Measurements from ENCODE around the gene SDK2. TPM values are rescaled to one million over a fixed set of nuclear protein-coding genes. Genes with fewer than 3 reads are reported as not detected.
"Not testable (repeated sequence)": the region's sequence is repeated elsewhere in the genome, so short reads cannot be mapped to it uniquely, and the experiment has no call there.

Gene SDK2
- total RNA-seq, 1 experiment from 2014 or later = 0.74 TPM

- no peak for DNase-seq (ENCODE audit: low read depth)
Measured at GRCh38 chr17:73489991-73490390, 154.3 kb downstream of the SDK2 start.

DNA sequence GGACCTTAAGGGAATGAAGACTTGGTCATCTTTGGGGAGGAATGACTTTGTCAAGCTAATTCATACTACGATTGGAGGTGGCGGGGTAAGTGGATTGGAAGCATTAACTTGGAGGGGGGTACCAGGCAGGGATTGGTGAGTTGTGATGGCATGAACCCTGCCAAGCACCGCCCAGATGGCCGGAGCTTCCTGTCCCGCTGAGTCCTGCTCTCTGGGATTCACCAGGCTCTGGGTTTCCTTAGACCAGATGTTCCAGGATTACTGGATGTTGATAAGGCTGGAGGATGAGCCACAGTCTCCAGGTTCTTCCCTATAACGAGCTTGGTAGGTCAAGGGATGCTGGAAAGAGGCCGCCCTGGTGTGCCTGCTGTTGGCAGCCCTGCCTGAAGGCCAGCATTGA, 154.9 kb downstream of the SDK2 start:
- DNase-seq (ENCODE audit: low read depth) = peak; percentile 29

DNA sequence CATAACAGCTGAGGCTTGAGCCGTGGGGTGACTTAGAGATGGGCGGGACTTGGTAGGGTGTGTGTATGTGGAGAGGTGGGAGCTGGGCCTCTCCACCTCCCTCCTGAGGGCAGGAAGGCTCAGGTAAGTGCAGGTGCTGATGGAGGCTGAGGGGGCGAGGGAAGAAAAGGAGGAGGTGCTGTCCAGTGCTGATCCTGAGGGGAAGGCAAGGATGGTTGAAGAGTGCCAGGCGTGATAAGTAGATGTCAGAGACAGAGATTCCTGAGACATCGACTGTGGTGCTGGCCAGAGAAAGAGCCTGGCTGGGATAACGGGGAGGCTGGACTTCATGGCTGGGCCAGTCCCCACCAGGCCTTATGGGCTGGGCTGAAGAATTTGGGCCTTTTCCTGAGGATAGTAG, 159.1 kb downstream of the SDK2 start:
- no peak for DNase-seq (ENCODE audit: low read depth)

DNA sequence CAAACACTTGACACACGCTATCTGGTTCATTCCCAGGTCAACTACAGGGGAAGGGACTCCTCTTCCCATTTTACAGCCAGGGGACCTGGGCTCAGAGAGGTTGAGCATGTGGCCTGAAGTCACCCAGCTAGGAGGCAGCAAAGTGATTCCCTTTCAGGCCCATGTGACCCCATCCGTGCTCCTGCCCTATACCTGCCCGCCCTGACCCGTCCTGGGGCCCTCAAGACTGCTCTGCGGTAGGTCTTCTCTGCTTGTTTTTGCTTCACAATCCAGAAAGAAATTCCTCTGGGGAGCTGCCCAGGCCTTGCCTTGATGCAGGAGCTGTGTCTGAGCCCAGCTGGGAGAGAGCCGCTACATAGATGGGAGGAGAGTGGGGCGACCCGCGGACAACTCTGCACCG, 161.4 kb downstream of the SDK2 start:
- DNase-seq (ENCODE audit: low read depth) = no peak

- DNase-seq (ENCODE audit: low read depth) = no peak
Measured at GRCh38 chr17:73482251-73482716, 162.0 kb downstream of the SDK2 start.

- DNase-seq (ENCODE audit: low read depth) = no peak
Measured at GRCh38 chr17:73481676-73482075, 162.6 kb downstream of the SDK2 start.

GRCh38 chr17:73480740-73481139, 163.5 kb downstream of the SDK2 start:
- DNase-seq (ENCODE audit: low read depth) = no peak

- no peak for DNase-seq (ENCODE audit: low read depth)
Measured at GRCh38 chr17:73478768-73479424, 165.3 kb downstream of the SDK2 start.

DNA sequence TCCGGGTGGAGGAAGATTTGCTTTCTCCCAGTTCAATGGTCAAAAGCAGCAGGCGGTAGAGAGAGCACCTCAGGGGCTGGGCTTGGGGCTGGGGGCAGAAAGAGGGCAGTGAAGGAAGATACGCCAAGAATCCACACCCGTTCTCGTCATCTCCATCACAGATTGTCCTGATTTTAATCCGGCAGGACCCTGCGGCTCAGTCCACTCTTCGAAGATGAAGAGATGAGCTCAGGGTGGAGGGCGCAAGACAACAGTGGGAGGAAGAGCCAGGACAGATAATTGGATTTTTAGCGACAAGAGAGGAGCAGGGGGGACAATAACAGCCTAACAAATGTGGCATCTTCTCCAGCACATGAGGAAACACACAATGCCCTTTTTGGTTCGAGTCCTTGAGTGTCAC, 165.9 kb downstream of the SDK2 start:
- no peak for DNase-seq (ENCODE audit: low read depth)

- DNase-seq (ENCODE audit: low read depth) = no peak
Measured at GRCh38 chr17:73476890-73477350, 167.3 kb downstream of the SDK2 start.

DNA sequence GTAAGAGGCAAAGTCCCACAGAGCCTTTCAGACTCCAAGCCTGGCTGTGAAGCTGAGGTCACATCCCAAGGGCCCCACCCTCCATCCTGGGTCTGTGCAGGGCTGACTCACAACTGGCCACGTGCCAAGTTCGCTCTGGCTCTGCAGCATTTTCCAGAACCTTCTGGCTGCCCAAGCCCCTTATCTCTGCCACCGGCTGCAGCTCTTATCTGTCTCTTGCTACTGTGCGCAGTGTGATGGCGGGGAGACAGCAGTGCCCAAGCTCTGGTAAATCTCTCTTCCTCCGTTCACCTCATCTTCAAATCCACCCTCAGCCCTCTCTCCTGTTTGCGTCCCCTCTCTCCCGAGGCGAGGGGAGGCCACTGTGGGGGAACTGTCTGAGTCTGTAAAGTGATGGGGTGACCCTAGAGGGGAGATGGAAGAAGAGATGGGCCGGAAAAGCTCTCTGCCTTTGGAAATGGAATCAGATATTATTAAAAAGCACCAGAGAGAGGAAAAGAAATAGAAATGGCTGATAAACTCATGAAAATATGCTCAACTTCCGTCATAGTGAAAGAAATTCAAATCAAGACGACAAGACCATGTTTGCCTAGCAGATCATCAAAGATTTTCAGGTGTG, 169.8 kb downstream of the SDK2 start:
- peak; percentile 95 for DNase-seq (ENCODE audit: low read depth)

DNA sequence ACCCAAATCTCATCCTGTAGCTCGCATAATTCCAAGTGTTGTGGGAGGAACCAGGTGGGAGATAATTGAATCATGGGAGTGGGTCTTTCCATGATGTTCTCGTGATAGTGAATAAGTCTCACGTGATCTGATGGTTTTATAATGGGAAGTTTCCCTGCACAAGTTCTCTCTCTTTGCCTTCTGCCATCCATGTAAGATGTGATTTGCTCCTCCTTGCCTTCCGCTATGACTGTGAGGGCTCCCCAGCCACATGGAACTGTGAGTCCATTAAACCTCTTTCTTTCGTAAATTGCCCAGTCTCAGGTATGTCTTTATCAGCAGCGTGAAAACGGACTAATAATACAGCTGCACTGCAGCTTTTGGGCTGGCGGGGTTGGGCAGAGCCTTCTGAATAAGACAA, 171.5 kb downstream of the SDK2 start:
- not testable (repeated sequence) for DNase-seq (ENCODE audit: low read depth)

DNA sequence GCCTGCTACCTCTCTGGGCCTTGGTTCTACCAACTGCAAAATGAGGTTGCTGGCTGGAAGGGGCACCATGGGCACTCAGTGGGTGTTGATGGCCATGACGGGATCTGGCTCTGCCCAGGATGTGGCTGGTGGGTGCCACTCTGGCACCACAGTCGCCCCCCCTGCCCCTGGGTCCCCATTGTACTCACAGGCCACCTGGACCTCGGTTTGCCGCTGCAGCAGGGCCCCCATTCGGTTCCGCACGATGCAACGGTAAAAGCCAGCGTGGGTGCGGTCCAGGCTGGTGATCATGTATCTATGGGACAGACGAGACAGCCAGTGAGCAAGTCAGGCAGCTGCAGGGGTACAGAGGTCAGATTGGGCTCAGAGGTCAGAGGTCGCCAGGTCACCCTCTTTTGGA, 172.3 kb downstream of the SDK2 start:
- no peak for DNase-seq (ENCODE audit: low read depth)

DNA sequence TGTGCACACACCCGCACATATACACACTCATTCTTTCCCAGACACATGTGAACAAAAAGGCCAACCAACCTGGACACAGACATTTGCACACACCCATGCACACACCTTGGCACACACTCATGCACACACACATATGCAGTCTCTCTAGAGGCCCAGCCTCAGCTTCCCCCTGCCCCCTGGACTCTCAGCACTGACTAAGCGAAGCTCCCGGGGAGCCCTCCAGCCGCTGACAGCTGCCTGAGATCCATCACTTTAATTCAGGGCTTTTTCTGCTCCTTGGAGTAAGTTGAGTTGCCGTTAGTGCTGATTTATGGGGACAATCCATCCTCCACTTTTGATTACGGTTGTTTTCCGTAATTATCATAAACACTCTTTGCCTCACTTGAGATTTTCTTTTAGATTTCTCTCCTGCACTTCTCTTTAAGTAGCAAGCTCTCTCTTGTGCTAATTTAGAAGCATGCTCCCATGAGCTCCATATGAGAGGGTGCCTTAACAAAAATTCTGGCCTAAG, 173.9 kb downstream of the SDK2 start:
- no peak for DNase-seq (ENCODE audit: low read depth)

GRCh38 chr17:73469311-73469710, 174.9 kb downstream of the SDK2 start:
- no peak for DNase-seq (ENCODE audit: low read depth)

- no peak for DNase-seq (ENCODE audit: low read depth)
Measured at GRCh38 chr17:73468221-73468620, 176.0 kb downstream of the SDK2 start.

DNA sequence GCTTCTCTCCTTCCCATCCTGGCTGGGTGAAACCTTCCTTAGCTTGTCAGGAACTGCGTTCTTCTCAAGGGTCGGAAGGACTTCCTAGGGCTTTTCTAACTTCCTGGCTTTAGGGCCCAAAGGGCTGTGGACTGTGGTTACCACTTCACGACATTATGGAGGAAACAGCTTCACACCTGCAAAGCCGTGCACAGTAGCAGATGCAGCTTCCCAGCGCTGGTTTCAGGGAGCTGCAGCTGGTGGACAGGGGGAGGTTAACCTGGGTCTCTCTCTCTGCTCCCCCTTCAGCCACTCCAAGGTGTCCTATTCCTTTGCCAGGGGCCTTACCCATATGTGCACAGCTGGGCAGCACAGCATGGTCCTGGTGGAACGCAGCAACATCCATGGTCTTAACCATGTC, 176.6 kb downstream of the SDK2 start:
- DNase-seq (ENCODE audit: low read depth) = no peak

DNA sequence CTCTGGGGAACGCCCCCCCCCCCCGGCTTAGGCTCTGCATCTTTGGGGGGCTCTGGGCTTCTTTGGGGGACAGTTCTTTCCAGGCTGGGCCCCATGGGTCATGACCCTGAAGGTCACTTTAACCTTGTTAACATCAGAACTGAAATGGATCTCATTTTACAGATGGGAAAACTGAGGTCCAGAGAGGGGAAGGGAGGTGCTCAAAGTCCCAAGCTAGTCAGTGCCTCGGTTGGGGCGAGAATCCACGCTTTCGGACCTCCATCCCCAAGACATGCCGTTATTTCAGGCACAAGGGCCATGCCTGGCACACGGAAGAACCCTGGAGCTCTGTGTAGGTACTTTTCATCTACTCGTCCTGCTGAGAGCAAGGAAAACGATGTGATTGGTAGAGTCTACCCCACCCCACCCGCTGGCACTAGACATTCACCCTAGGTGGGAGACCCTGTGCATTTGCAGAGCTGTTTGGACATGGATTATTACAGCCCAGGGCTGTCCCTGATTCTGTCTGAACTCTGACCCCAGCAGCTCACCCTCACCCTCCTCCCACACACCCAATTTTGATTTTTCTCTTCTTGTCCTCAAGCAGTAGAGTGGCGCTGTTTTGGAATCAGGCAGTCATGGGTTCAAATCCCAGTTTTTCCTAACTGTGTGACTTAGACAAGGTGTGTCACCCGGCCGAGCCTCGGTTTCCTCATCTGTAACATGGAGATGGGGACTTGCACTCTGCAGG, 177.4 kb downstream of the SDK2 start:
- DNase-seq (ENCODE audit: low read depth) = no peak

DNA sequence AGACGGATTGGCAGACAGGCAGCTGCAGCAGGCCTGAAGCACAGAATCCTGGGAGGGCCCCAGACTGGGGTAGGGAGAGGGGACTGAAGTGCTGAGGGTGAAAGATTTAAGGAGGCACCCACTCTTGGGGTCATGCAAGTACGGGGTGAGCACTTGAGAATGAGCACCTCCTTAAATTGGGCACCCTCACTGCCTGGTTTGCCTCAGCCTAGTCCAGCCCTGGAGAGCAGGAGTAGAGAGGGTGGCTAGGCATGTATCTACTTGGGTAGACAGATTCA, 178.4 kb downstream of the SDK2 start:
- DNase-seq (ENCODE audit: low read depth) = no peak

DNA sequence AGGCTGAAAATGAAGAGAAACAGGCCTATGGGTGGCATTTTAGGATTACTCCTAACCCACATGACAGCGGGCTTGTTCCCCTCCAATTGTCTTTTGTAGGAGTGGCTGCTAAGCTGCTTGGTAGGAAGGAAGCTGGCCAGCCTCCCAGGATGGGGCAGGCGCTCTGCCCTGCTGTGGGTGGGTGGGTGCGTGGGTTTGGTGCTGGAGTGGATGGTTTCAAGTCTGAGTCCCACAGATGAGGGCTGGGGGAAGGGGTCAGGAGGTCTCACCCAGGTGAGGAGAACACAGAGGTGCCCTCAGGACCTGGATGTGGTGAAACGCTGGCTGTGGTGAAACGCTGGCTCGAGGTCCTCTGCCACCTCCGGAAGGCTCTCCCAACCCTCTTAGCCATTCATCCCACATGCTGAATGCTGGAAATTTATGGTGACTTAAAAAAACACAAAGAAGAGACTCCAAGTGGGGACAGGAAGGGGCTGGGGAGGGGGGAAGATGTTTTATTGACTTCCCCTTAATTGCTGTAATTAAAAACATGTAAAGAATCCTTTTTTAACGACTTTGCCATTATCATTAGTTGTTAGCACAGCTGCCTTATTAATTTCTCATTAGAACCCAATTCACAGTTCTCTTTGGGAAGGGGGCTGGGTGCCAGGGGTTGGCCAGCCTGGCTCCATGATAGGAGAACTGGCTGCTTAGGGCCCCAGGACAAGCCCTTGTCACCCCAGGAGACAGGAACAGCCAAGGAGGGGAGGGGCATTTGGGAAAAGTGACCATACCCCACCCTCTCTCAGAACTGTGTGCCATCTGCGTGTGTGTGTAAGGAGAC, 178.9 kb downstream of the SDK2 start:
- DNase-seq (ENCODE audit: low read depth) = no peak

- no peak for DNase-seq (ENCODE audit: low read depth)
Measured at GRCh38 chr17:73464447-73464846, 179.8 kb downstream of the SDK2 start.

- DNase-seq (ENCODE audit: low read depth) = no peak
Measured at GRCh38 chr17:73463821-73464220, 180.4 kb downstream of the SDK2 start.

Data from Daoy (cell line).